NT2/D1 (cell line): Measurements from ENCODE around the gene RIN3.

Source experiments
- DNase-seq: peaks from one replicate; pipeline ENCODE4 v3.0.0-alpha.2; 2011; ENCODE audit warnings: low read depth, low spot score
- H3K27me3 ChIP-seq: 2 replicates; pipeline ENCODE4 v1.6.0; 2011; ENCODE audit warnings: mild to moderate bottlenecking; ENCODE audit not compliant: insufficient read length, insufficient read depth
- H3K36me3 ChIP-seq: 2 replicates; pipeline ENCODE4 v1.6.1; 2011; ENCODE audit warnings: mild to moderate bottlenecking, low read length, mixed read lengths; ENCODE audit not compliant: insufficient read depth, insufficient read length
- H3K4me1 ChIP-seq: 2 replicates; pipeline ENCODE4 v1.5.1; 2011; ENCODE audit not compliant: insufficient read depth, insufficient read length
- H3K4me3 ChIP-seq: 2 replicates; pipeline ENCODE4 v1.5.1; 2011; ENCODE audit warnings: low read depth; ENCODE audit not compliant: insufficient read length
- H3K9ac ChIP-seq: 2 replicates; pipeline ENCODE4 v1.6.0; 2011; ENCODE audit warnings: low read depth; ENCODE audit not compliant: insufficient read length
- H3K9me3 ChIP-seq: 2 replicates; pipeline ENCODE4 v1.5.1; 2011; ENCODE audit warnings: mild to moderate bottlenecking, low read length; ENCODE audit not compliant: insufficient read depth
- SUZ12 ChIP-seq: IDR thresholded peaks from 2 replicates; pipeline ENCODE4 v1.6.1; 2011; ENCODE audit not compliant: insufficient read length, insufficient read depth; ENCODE audit errors: extremely low read depth
- YY1 ChIP-seq: IDR thresholded peaks from 2 replicates; pipeline ENCODE4 v1.6.1; 2011; ENCODE audit not compliant: insufficient read length, insufficient read depth
- ZNF274 ChIP-seq: IDR thresholded peaks from 2 replicates; pipeline ENCODE4 v1.6.1; 2011; ENCODE audit warnings: mild to moderate bottlenecking, low read depth, low read length

RIN3 gene

GRCh38 chr14:92556863-92557543 lies 43.4 kb downstream of the RIN3 start:
- no peak for DNase-seq
- Histone ChIP-seq H3K4me3 (no peak overlapping the region), H3K9ac (no peak overlapping the region)

DNA sequence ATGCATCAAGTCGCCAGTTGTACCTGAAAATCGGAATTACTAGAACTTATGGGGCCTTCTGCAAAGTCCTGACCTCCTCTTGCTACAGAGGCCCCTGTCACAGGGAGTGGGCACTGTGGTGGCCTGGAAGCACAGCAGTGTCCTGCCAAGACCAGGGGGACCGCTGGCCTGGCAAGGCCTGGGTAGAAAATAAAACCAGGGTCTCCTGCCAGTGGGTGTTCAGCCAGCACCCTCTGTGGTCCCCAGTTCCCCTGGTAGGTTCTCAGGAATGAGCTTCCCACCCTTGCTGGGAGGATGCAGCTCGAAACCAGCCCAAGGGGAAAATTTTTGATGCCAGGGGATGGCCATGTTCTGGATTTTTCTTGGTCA lies 43.9 kb downstream of the RIN3 start:
- TF ChIP-seq ZNF274 (no peak), YY1 (no peak)
- Histone ChIP-seq H3K27me3 (no peaks in the 10 kb centered on the region), H3K4me3 (no peak overlapping the region), H3K4me1 (peaks cover 5% of the 10 kb centered on the region), H3K9me3 (no peaks in the 10 kb centered on the region), H3K36me3 (peaks cover 12% of the 10 kb centered on the region), H3K9ac (no peak overlapping the region)
- no peak for DNase-seq

More at GRCh38 chr14:92556863-92557543, 43.4 kb downstream of the RIN3 start:
- TF ChIP-seq YY1 = no peak
- no peak for TF ChIP-seq SUZ12
- TF ChIP-seq ZNF274 = no peak
- peaks cover 7% of the 10 kb centered on the region for H3K4me1 ChIP-seq
- H3K27me3 ChIP-seq = no peaks in the 10 kb centered on the region
- H3K36me3 ChIP-seq = peaks cover 12% of the 10 kb centered on the region
- no peaks in the 10 kb centered on the region for H3K9me3 ChIP-seq

- Histone ChIP-seq H3K36me3 (peaks cover 12% of the 10 kb centered on the region), H3K4me3 (no peak overlapping the region), H3K27me3 (no peaks in the 10 kb centered on the region), H3K9me3 (no peaks in the 10 kb centered on the region), H3K4me1 (peaks cover 4% of the 10 kb centered on the region), H3K9ac (no peak overlapping the region)
- no peak for DNase-seq
- no peak for TF ChIP-seq SUZ12
- no peak for TF ChIP-seq YY1
- TF ChIP-seq ZNF274 = no peak
Observed at GRCh38 chr14:92558319-92558718, 44.7 kb downstream of the RIN3 start.

DNA sequence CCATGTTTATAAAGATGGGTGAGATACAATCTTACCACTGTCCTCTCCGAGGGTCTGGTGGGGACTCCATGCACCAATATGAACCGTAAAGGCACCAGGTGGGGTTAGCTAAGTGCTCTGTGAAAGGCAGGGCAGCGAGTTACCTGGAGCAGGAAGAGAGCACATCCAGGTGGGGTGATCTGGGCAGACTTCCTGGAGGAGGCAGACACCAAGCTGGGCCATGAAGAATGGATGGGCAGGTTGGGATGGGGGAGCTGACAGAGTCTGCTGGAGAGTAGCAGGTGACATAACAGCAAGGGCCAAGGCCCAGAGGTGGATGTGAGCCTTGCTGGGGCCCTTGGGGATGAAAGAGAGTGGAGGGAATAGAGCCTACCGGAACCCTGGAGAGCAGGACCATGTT lies 45.9 kb downstream of the RIN3 start:
- no peaks in the 10 kb centered on the region for H3K27me3 ChIP-seq
- no peak overlapping the region for H3K9ac ChIP-seq
- no peak overlapping the region for H3K4me3 ChIP-seq
- peaks cover 12% of the 10 kb centered on the region for H3K36me3 ChIP-seq
- no peak for TF ChIP-seq ZNF274
- TF ChIP-seq SUZ12 = no peak
- no peak for TF ChIP-seq YY1
- no peak for DNase-seq
- H3K9me3 ChIP-seq = no peaks in the 10 kb centered on the region
- peaks cover 4% of the 10 kb centered on the region for H3K4me1 ChIP-seq

- Histone ChIP-seq H3K4me1 (peaks cover 4% of the 10 kb centered on the region), H3K9ac (no peak overlapping the region), H3K4me3 (no peak overlapping the region), H3K9me3 (no peaks in the 10 kb centered on the region), H3K27me3 (no peaks in the 10 kb centered on the region), H3K36me3 (peaks cover 12% of the 10 kb centered on the region)
- DNase-seq = no peak
- TF ChIP-seq YY1 (no peak), SUZ12 (no peak), ZNF274 (no peak)
Observed at GRCh38 chr14:92560106-92560865, 46.7 kb downstream of the RIN3 start.

DNA sequence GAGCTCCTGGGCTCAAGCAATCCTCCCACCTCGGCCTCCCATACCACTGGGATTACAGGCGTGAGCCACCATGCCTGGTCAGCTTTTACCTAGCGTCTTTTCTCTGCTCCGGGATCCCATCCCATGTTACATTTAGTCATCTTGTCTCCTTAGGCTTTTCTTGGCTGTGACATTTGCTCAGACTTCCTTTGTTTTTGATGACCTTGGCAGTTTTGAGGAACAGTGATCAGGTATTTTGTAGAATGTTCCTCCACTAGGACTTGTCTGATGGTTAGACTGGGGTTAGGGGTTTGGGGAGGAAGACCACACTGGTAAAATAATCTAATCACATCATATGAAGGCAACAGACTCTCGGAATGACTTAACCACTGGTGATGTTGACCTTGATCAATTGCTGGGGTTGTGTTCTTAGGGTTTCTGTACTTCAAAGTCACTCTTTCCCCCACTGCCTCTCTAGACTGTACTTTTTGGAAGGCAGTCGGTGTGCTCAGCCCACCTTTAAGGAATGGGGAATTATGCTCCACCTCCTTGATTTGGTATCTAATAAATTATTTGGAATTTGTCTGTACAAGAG lies 48.4 kb downstream of the RIN3 start:
- DNase-seq = no peak
- peaks cover 8% of the 10 kb centered on the region for H3K36me3 ChIP-seq
- peaks cover 7% of the 10 kb centered on the region; the same call in 1 of the 2 replicates for H3K9me3 ChIP-seq

GRCh38 chr14:92563359-92563758 lies 49.8 kb downstream of the RIN3 start:
- Histone ChIP-seq H3K36me3 (peaks cover 4% of the 10 kb centered on the region), H3K4me3 (no peak overlapping the region), H3K4me1 (no peaks in the 10 kb centered on the region), H3K9me3 (peaks cover 14% of the 10 kb centered on the region; the same call in 1 of the 2 replicates), H3K27me3 (no peaks in the 10 kb centered on the region), H3K9ac (no peak overlapping the region)
- TF ChIP-seq SUZ12 = no peak
- TF ChIP-seq ZNF274 = no peak
- no peak for TF ChIP-seq YY1
- DNase-seq = no peak

More for the DNA sequence above, 48.4 kb downstream of the RIN3 start:
- Histone ChIP-seq H3K9ac (no peak overlapping the region), H3K4me3 (no peak overlapping the region), H3K4me1 (peaks cover 3% of the 10 kb centered on the region), H3K27me3 (no peaks in the 10 kb centered on the region)
- TF ChIP-seq ZNF274 (no peak), SUZ12 (no peak), YY1 (no peak)
